Measurements from ENCODE around the gene BTG4. TPM values are rescaled to one million over a fixed set of nuclear protein-coding genes. Genes with fewer than 3 reads are reported as not detected.

Gene BTG4
- total RNA-seq, 1 donor from 2014 or later: 0.50 TPM

DNA sequence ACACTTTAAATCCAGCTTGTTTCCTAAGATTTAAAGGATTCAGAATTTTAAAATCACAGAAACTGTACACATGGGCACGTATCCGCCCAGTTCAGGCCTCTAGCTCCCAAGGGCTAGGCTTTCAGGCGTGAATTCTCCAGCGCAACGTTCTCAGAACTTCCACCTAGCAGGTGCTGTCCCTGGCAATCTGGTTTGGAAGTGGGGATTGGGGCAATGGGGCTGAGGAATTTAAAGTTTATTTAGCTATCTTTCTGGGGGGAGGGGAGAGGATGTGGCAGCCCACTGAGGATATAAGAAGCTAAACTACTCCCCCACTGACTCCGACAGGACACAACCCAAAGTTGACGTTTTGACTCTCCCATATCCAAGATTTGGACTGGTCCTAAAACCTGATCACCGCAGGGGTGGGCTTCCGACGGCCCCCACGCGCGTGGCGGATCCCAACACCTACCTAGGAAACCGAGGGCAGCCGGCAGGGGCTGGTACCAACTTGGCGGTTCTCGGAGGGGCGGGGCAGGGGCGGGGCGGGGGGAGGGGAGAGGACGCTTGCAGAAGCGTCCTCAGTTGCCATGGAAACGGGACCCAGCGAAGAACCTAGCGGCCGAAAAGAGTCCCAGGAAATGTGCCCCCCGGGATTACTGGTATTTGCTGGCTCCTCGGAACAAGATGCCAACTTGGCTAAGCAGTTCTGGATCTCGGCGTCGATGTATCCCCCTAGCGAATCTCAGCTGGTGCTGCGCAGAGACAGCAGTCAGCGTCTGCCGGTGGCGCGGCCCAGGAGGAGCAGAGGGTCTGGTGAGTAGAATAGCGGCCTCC, 2.2 kb upstream of the BTG4 start, which contains the start of gene HOATZ:
Gene HOATZ (plus strand): TSS at position 563 of the 816 bp plus-strand sequence. CDS start 7 bp downstream, at position 570.
- Histone ChIP-seq H3K9ac (ENCODE audit: low read length) (no peak within 1 kb of the TSS), H3K4me1 (ENCODE audit: insufficient read depth, low read length) (peaks cover 3% of the 10 kb centered on the region), H3K36me3 (ENCODE audit: insufficient read depth, low read length) (no peaks in the 10 kb centered on the region), H3K79me2 (ENCODE audit: insufficient read depth, low read length) (no peaks in the 10 kb centered on the region), H3K27ac (ENCODE audit: low read depth, low read length) (no peak within 1 kb of the TSS), H3K27me3 (ENCODE audit: insufficient read depth, low read length) (no peaks in the 10 kb centered on the region), H3K4me2 (ENCODE audit: low read length) (peak within 1 kb of the TSS; percentile 86), H4K20me1 (ENCODE audit: insufficient read depth, low read length) (no peaks in the 10 kb centered on the region), H2AFZ (ENCODE audit: low read depth, low read length) (peak within 1 kb of the TSS; percentile 63), H3K4me3 (ENCODE audit: insufficient read depth, low read depth, low read length) (peak within 1 kb of the TSS; percentile 54), H3K9me3 (ENCODE audit: insufficient read depth, low read depth, low read length) (no peaks in the 10 kb centered on the region)
- TF ChIP-seq, protein P1, sequence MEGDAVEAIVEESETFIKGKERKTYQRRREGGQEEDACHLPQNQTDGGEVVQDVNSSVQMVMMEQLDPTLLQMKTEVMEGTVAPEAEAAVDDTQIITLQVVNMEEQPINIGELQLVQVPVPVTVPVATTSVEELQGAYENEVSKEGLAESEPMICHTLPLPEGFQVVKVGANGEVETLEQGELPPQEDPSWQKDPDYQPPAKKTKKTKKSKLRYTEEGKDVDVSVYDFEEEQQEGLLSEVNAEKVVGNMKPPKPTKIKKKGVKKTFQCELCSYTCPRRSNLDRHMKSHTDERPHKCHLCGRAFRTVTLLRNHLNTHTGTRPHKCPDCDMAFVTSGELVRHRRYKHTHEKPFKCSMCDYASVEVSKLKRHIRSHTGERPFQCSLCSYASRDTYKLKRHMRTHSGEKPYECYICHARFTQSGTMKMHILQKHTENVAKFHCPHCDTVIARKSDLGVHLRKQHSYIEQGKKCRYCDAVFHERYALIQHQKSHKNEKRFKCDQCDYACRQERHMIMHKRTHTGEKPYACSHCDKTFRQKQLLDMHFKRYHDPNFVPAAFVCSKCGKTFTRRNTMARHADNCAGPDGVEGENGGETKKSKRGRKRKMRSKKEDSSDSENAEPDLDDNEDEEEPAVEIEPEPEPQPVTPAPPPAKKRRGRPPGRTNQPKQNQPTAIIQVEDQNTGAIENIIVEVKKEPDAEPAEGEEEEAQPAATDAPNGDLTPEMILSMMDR (IDR thresholded peaks at IDR 0.05; ENCODE audit: insufficient read depth, low read depth, low read length): peak; percentile 18
- no peak for TF ChIP-seq EZH2 (IDR thresholded peaks at IDR 0.05; ENCODE audit: insufficient read depth, low read length)
- Mint-ChIP-seq H3K4me1 (ENCODE audit: low read depth, unreplicated experiment) (peaks cover 11% of the 10 kb centered on the region), H3K27me3 (ENCODE audit: low read depth, unreplicated experiment) (peaks cover 8% of the 10 kb centered on the region), H3K27ac (ENCODE audit: unreplicated experiment) (no peak within 1 kb of the TSS), H3K9me3 (ENCODE audit: unreplicated experiment) (peaks cover 1% of the 10 kb centered on the region), H3K36me3 (ENCODE audit: low read depth, unreplicated experiment) (no peaks in the 10 kb centered on the region), H3K4me3 (ENCODE audit: unreplicated experiment) (peak within 1 kb of the TSS; percentile 73)
- DNase-seq (ENCODE audit: low read depth) (no peak), FAIRE-seq (no peak)

DNA sequence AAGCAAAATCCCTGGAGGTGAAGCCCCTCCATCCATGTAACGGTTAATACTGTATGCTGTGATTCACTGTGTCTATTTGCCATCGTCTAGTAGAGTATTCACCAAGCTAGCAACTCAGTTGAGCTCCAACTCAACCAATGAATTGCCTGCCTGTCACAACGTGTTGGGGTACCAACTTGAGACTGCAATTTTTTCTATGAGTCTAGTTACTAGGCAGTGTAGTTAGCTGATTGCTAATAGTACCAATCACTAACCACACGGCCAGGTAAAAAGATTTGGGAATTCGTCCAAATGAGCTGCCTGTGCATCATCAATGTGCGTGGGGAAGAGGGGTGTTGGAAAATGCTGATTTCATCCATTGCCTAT, 1.0 kb upstream of the BTG4 start:
- H4K20me1 ChIP-seq (ENCODE audit: insufficient read depth, low read length): no peaks in the 10 kb centered on the region
- H3K4me2 ChIP-seq (ENCODE audit: low read length): peak overlapping the region; percentile 82
- Mint-ChIP-seq H3K9me3 (ENCODE audit: unreplicated experiment) (peaks cover 1% of the 10 kb centered on the region), H3K27me3 (ENCODE audit: low read depth, unreplicated experiment) (peaks cover 8% of the 10 kb centered on the region), H3K4me3 (ENCODE audit: unreplicated experiment) (peak overlapping the region; percentile 54), H3K27ac (ENCODE audit: unreplicated experiment) (no peak overlapping the region), H3K4me1 (ENCODE audit: low read depth, unreplicated experiment) (peaks cover 11% of the 10 kb centered on the region), H3K36me3 (ENCODE audit: low read depth, unreplicated experiment) (no peaks in the 10 kb centered on the region)
- H3K79me2 ChIP-seq (ENCODE audit: insufficient read depth, low read length): no peaks in the 10 kb centered on the region
- TF ChIP-seq, protein P1 (IDR thresholded peaks at IDR 0.05; ENCODE audit: insufficient read depth, low read depth, low read length): no peak
- no peak overlapping the region for H3K27ac ChIP-seq (ENCODE audit: low read depth, low read length)
- peaks cover 3% of the 10 kb centered on the region for H3K4me1 ChIP-seq (ENCODE audit: insufficient read depth, low read length)
- peak overlapping the region; percentile 53 for H3K4me3 ChIP-seq (ENCODE audit: insufficient read depth, low read depth, low read length)
- DNase-seq (ENCODE audit: low read depth) (no peak), FAIRE-seq (no peak)
- H3K36me3 ChIP-seq (ENCODE audit: insufficient read depth, low read length): no peaks in the 10 kb centered on the region
- H3K9me3 ChIP-seq (ENCODE audit: insufficient read depth, low read depth, low read length): no peaks in the 10 kb centered on the region
- no peaks in the 10 kb centered on the region for H3K27me3 ChIP-seq (ENCODE audit: insufficient read depth, low read length)
- H2AFZ ChIP-seq (ENCODE audit: low read depth, low read length): peak overlapping the region; percentile 90
- peak overlapping the region; percentile 60 for H3K9ac ChIP-seq (ENCODE audit: low read length)

DNA sequence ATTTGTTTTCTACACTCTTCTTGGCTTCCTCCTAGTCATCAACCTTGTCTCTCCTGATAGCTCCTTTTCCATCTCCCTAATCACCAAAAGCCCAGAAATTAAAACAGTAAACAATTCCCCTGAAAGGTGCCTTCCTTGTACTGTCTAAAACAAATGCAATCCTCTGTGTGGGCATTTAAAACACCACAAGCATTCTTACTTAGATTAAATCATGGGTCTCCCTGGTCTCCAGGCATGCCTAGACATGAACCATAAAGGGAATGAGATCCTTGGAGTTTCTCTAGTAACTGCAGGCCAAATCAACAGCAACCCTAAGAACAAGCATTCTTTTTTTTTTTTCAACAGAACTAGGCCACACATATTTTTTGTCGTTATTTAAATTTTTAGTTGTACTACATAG, 1.9 kb downstream of the BTG4 start:
- H3K36me3 Mint-ChIP-seq (ENCODE audit: low read depth, unreplicated experiment): no peaks in the 10 kb centered on the region
- no peak for FAIRE-seq
- H3K36me3 ChIP-seq (ENCODE audit: insufficient read depth, low read length): no peaks in the 10 kb centered on the region
- peaks cover 1% of the 10 kb centered on the region for H3K9me3 Mint-ChIP-seq (ENCODE audit: unreplicated experiment)
- DNase-seq (ENCODE audit: low read depth): no peak
- no peaks in the 10 kb centered on the region for H3K79me2 ChIP-seq (ENCODE audit: insufficient read depth, low read length)
- TF ChIP-seq EZH2 (IDR thresholded peaks at IDR 0.05; ENCODE audit: insufficient read depth, low read length): no peak
- TF ChIP-seq, protein P1 (IDR thresholded peaks at IDR 0.05; ENCODE audit: insufficient read depth, low read depth, low read length): no peak
- peaks cover 3% of the 10 kb centered on the region for H3K4me1 ChIP-seq (ENCODE audit: insufficient read depth, low read length)
- no peak overlapping the region for H2AFZ ChIP-seq (ENCODE audit: low read depth, low read length)
- peaks cover 11% of the 10 kb centered on the region for H3K4me1 Mint-ChIP-seq (ENCODE audit: low read depth, unreplicated experiment)
- H3K27me3 Mint-ChIP-seq (ENCODE audit: low read depth, unreplicated experiment): peaks cover 8% of the 10 kb centered on the region
- no peak overlapping the region for H3K9ac ChIP-seq (ENCODE audit: low read length)
- peak overlapping the region; percentile 82 for H3K27ac Mint-ChIP-seq (ENCODE audit: unreplicated experiment)
- H3K4me2 ChIP-seq (ENCODE audit: low read length): no peak overlapping the region
- H4K20me1 ChIP-seq (ENCODE audit: insufficient read depth, low read length): no peaks in the 10 kb centered on the region
- H3K27ac ChIP-seq (ENCODE audit: low read depth, low read length): no peak overlapping the region
- H3K27me3 ChIP-seq (ENCODE audit: insufficient read depth, low read length): no peaks in the 10 kb centered on the region
- H3K4me3 Mint-ChIP-seq (ENCODE audit: unreplicated experiment): no peak overlapping the region
- H3K4me3 ChIP-seq (ENCODE audit: insufficient read depth, low read depth, low read length): no peak overlapping the region
- H3K9me3 ChIP-seq (ENCODE audit: insufficient read depth, low read depth, low read length): no peaks in the 10 kb centered on the region
